GM12878 (cell line): ENCODE results near the gene NUDT14. TPM values are rescaled to one million over a fixed set of nuclear protein-coding genes. Genes with fewer than 3 reads are reported as not detected.
A peak's percentile ranks its signal among the peaks of the same experiment; 100 is the strongest.

Experiments
- ATAC-seq: fragments of 200-7000 bp; cut with Tn5 transposase; 3 replicates; pipeline ENCODE4 v1.9.1; 2020; ENCODE audit warnings: mild to moderate bottlenecking, moderate library complexity
- BruUV-seq: library from RNA; stranded (reverse); fragments of 400-500 nt; replicated peaks from 2 replicates; lab custom pipeline; 2021; lab: Mats Ljungman, UMichigan
- CTCF ChIA-PET: fragments of 300-600 bp; sonication (Branson Sonifier 250); formaldehyde crosslinking; extraction: SDS; loops from one replicate; lab custom pipeline; 2021; ENCODE audit warnings: inconsistent platforms; lab: Yijun Ruan, JAX
- POLR2A ChIA-PET: fragments of 350-600 bp; formaldehyde crosslinking; extraction: SDS; loops from one replicate; lab custom pipeline; 2021; ENCODE audit warnings: inconsistent platforms; lab: Charles Lee
- RAD21 ChIA-PET: fragments of 300-600 bp; sonication (Branson Sonifier 250); formaldehyde crosslinking; loops from one replicate; lab custom pipeline; 2023; ENCODE audit warnings: antibody characterized with exemption; ENCODE audit not compliant: unreplicated experiment; lab: Charles Lee
- SMC1A ChIA-PET: fragments of 300-600 bp; sonication (Branson Sonifier 250); formaldehyde crosslinking; loops from one replicate; lab custom pipeline; 2023; ENCODE audit not compliant: unreplicated experiment, uncharacterized antibody; lab: Charles Lee
- DNase-seq: peaks from one replicate; pipeline ENCODE4 v3.0.0-alpha.2; 2011; ENCODE audit warnings: low read depth, low spot score
- FAIRE-seq: peaks from 3 replicates; lab custom pipeline; 2011; peaks lifted over from hg19 to GRCh38; lab: Jason Lieb, UNC
- H2AFZ ChIP-seq: 2 replicates; pipeline ENCODE4 v1.6.0; 2011; ENCODE audit warnings: low read depth, low read length, control low read depth; ENCODE audit not compliant: control insufficient read depth
- H3K27ac ChIP-seq: 2 replicates; pipeline ENCODE4 v1.5.1; 2011; ENCODE audit warnings: control low read depth; ENCODE audit not compliant: control insufficient read depth, insufficient read depth
- H3K27me3 ChIP-seq, 2 experiments: replicated peaks in 1 of 2; 2 replicates each; pipeline versions ENCODE4 v1.6.0 to v1.6.1; 2011; ENCODE audit warnings: low read length in 1 of 2; ENCODE audit not compliant: control insufficient read depth in 2 of 2, insufficient read depth in 2 of 2
- H3K36me3 ChIP-seq, 2 experiments: 2 replicates each; pipeline ENCODE4 v1.5.1; 2011; ENCODE audit warnings: low read length in 1 of 2; ENCODE audit not compliant: control insufficient read depth in 2 of 2, insufficient read depth in 2 of 2
- H3K4me1 ChIP-seq: 2 replicates; pipeline ENCODE4 v1.6.1; 2011; ENCODE audit warnings: mild to moderate bottlenecking, low read length, moderate library complexity, mixed read lengths; ENCODE audit not compliant: control insufficient read depth, insufficient read depth
- H3K4me2 ChIP-seq: 2 replicates; pipeline ENCODE4 v1.6.0; 2011; ENCODE audit warnings: control low read depth; ENCODE audit not compliant: control insufficient read depth, insufficient read depth
- H3K4me3 ChIP-seq: fragments of 200-600 bp; sonication (generic); 2 replicates; pipeline ENCODE4 v1.5.1; 2016
- H3K79me2 ChIP-seq: 2 replicates; pipeline ENCODE4 v1.6.0; 2011; ENCODE audit warnings: low read length; ENCODE audit not compliant: control insufficient read depth, insufficient read depth
- H3K9ac ChIP-seq: 2 replicates; pipeline ENCODE4 v1.8.0; 2011; ENCODE audit warnings: low read length, control low read depth, mixed read lengths; ENCODE audit not compliant: control insufficient read depth, insufficient read depth
- H3K9me3 ChIP-seq: replicated peaks from 3 replicates; pipeline ENCODE4 v1.5.1; 2011; ENCODE audit warnings: mild to moderate bottlenecking, low read length; ENCODE audit not compliant: control insufficient read depth, insufficient read depth
- H4K20me1 ChIP-seq: 2 replicates; pipeline ENCODE4 v1.6.0; 2011; ENCODE audit not compliant: control insufficient read depth, insufficient read depth
- BACH1 ChIP-seq: fragments of 450-650 bp; IDR thresholded peaks from 2 replicates; pipeline ENCODE4 v1.6.1; 2017; ENCODE audit warnings: mild to moderate bottlenecking, borderline replicate concordance
- HDAC2 ChIP-seq: fragments of 200-600 bp; sonication (generic); IDR thresholded peaks from 2 replicates; pipeline ENCODE4 v1.6.1; 2017
- IRF5 ChIP-seq: fragments of 450-650 bp; IDR thresholded peaks from 2 replicates; pipeline ENCODE4 v1.6.1; 2017; ENCODE audit warnings: borderline replicate concordance
- MEF2B ChIP-seq: fragments of 450-650 bp; IDR thresholded peaks from 2 replicates; pipeline ENCODE4 v1.6.1; 2018; ENCODE audit warnings: mild to moderate bottlenecking, moderate library complexity; ENCODE audit not compliant: partially characterized antibody, poor library complexity, severe bottlenecking
- PBX3 ChIP-seq: IDR thresholded peaks from 2 replicates; pipeline ENCODE4 v1.6.1; 2011; ENCODE audit warnings: mild to moderate bottlenecking, low read depth, low read length, moderate library complexity; ENCODE audit not compliant: insufficient replicate concordance
- PML ChIP-seq: IDR thresholded peaks from 2 replicates; pipeline ENCODE4 v1.6.1; 2012; ENCODE audit warnings: low read length, inconsistent platforms
- RBBP5 ChIP-seq: fragments of 200-600 bp; sonication (generic); conservative IDR thresholded peaks from 2 replicates; pipeline ENCODE4 v1.6.1; 2016
- RELA ChIP-seq: fragments of 450-650 bp; IDR thresholded peaks from 2 replicates; pipeline ENCODE4 v1.8.0; 2014; ENCODE audit warnings: borderline replicate concordance; ENCODE audit not compliant: partially characterized antibody
- RFX5 ChIP-seq: IDR thresholded peaks from 2 replicates; pipeline ENCODE4 v1.6.1; 2011; ENCODE audit warnings: low read depth, low read length, improper control_type of control experiment
- SUPT20H ChIP-seq: IDR thresholded peaks from 2 replicates; pipeline ENCODE4 v1.6.1; 2011; ENCODE audit warnings: low read depth, mild to moderate bottlenecking, low read length, moderate library complexity, borderline replicate concordance; ENCODE audit not compliant: control insufficient read depth
- ZSCAN29 ChIP-seq: fragments of 450-650 bp; IDR thresholded peaks from 2 replicates; pipeline ENCODE4 v1.6.1; 2017; ENCODE audit warnings: mild to moderate bottlenecking, moderate library complexity
- WGBS: methylation state at CpG from one replicate; pipeline ENCODE4 v1.1.6; 2016; ENCODE audit warnings: low lambda C conversion rate; ENCODE audit not compliant: insufficient replicate concordance, insufficient coverage; ENCODE audit errors: missing lambda C conversion rate; 5-methylcytosine and 5-hydroxymethylcytosine counted together
- in situ Hi-C: fragments of 300-500 bp; cut with MboI; formaldehyde crosslinking; loops from 9 replicates; pipeline ENCODE4 v1.14.3; 2018; ENCODE audit warnings: mixed read lengths
- intact Hi-C: fragments of 100-400 bp; cut with micrococcal nuclease; formaldehyde crosslinking; loops from one replicate; pipeline ENCODE4 v1.14.2; 2022; ENCODE audit not compliant: unreplicated experiment
- polyA plus RNA-seq, 11 experiments: library from polyadenylated mRNA; depleted of rRNA in 4 of 11; unstranded in 6 of 11; stranded (reverse) in 5 of 11; fragments of >200 nt; fragmentation: Nextera tagmentation in 4 of 11; fragmentation: Illumina TruSeq in 1 of 11; extraction: Ambion mirVana in 4 of 11; extraction: Trizol in 1 of 11; gene quantifications; 1 replicate in 1 of 11; 2 replicates in 10 of 11; pipeline versions ENCODE4 v1.2.1 to v1.2.3, GENCODE V29; 2011 to 2016; ENCODE audit warnings: inconsistent platforms in 2 of 11, missing spikeins in 2 of 11, low read depth in 1 of 11
- total RNA-seq, 4 experiments: library from RNA; depleted of rRNA in 3 of 4; stranded (reverse); fragments of >200 nt in 3 of 4; fragmentation: Illumina TruSeq in 1 of 4; extraction: Trizol in 1 of 4; gene quantifications; 2 replicates each; pipeline versions ENCODE4 v1.2.1 to v1.2.3, GENCODE V29; 2013 to 2021
- TF ChIP-seq, protein P1 (sequence below): fragments of 450-650 bp; IDR thresholded peaks from 2 replicates; pipeline ENCODE4 v1.6.1; 2018; ENCODE audit warnings: mild to moderate bottlenecking, low read depth, moderate library complexity; ENCODE audit not compliant: partially characterized antibody
- TF ChIP-seq, protein P2 (sequence below): fragments of 450-650 bp; IDR thresholded peaks from 2 replicates; pipeline ENCODE4 v1.6.1; 2017; ENCODE audit warnings: mild to moderate bottlenecking, low read depth, inconsistent platforms; ENCODE audit not compliant: poor library complexity, severe bottlenecking

Gene NUDT14
- total and polyA plus RNA-seq, 10 of the 15 experiments (the other 5 are each of a cell fraction or from before 2014, with no cell fraction given) = 0.62 to 6.8 (median 4.3) TPM; not detected in 1

- TF ChIP-seq HDAC2 (no peak), PML (no peak), MEF2B (no peak), BACH1 (peak; percentile 72)
- TF ChIP-seq, all 136 proteins: peak for 11
These were observed at the start of gene NUDT14 (continued) for GRCh38 chr14:105180592-105181548.

GRCh38 chr14:105229099-105229655 lies 48.1 kb upstream of the NUDT14 start:
- H3K79me2 ChIP-seq = no peaks in the 10 kb centered on the region
- no peak overlapping the region for H3K27ac ChIP-seq
- no peak overlapping the region for H2AFZ ChIP-seq
- WGBS = 90% methylated on average over 17 of the region's 18 CpGs
- no peak overlapping the region for H3K9ac ChIP-seq
- DNase-seq (no peak), ATAC-seq (no peak), FAIRE-seq (no peak)
- POLR2A ChIA-PET = no interaction called here
- no TSS peak for BruUV-seq
- peaks cover 3 to 9% of the 10 kb centered on the region in 2 experiments; a peak in 3 of 4 replicates for H3K36me3 ChIP-seq
- RAD21 ChIA-PET = no interaction called here
- intact Hi-C loops (no loop called here), in situ Hi-C loops (no loop called here)
- SMC1A ChIA-PET = no interaction called here
- H3K4me1 ChIP-seq = no peaks in the 10 kb centered on the region
- H3K4me2 ChIP-seq = no peak overlapping the region
- H3K27me3 ChIP-seq = no peaks in the 10 kb centered on the region
- H3K9me3 ChIP-seq = no peaks in the 10 kb centered on the region
- CTCF ChIA-PET = no interaction called here
- no peak overlapping the region for H3K4me3 ChIP-seq
- H4K20me1 ChIP-seq = no peaks in the 10 kb centered on the region
- no peak for TF ChIP-seq RBBP5
- TF ChIP-seq ZSCAN29 = no peak
- no peak for TF ChIP-seq IRF5
- TF ChIP-seq, protein P1, sequence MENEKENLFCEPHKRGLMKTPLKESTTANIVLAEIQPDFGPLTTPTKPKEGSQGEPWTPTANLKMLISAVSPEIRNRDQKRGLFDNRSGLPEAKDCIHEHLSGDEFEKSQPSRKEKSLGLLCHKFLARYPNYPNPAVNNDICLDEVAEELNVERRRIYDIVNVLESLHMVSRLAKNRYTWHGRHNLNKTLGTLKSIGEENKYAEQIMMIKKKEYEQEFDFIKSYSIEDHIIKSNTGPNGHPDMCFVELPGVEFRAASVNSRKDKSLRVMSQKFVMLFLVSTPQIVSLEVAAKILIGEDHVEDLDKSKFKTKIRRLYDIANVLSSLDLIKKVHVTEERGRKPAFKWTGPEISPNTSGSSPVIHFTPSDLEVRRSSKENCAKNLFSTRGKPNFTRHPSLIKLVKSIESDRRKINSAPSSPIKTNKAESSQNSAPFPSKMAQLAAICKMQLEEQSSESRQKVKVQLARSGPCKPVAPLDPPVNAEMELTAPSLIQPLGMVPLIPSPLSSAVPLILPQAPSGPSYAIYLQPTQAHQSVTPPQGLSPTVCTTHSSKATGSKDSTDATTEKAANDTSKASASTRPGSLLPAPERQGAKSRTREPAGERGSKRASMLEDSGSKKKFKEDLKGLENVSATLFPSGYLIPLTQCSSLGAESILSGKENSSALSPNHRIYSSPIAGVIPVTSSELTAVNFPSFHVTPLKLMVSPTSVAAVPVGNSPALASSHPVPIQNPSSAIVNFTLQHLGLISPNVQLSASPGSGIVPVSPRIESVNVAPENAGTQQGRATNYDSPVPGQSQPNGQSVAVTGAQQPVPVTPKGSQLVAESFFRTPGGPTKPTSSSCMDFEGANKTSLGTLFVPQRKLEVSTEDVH = no peak
- TF ChIP-seq, protein P2, sequence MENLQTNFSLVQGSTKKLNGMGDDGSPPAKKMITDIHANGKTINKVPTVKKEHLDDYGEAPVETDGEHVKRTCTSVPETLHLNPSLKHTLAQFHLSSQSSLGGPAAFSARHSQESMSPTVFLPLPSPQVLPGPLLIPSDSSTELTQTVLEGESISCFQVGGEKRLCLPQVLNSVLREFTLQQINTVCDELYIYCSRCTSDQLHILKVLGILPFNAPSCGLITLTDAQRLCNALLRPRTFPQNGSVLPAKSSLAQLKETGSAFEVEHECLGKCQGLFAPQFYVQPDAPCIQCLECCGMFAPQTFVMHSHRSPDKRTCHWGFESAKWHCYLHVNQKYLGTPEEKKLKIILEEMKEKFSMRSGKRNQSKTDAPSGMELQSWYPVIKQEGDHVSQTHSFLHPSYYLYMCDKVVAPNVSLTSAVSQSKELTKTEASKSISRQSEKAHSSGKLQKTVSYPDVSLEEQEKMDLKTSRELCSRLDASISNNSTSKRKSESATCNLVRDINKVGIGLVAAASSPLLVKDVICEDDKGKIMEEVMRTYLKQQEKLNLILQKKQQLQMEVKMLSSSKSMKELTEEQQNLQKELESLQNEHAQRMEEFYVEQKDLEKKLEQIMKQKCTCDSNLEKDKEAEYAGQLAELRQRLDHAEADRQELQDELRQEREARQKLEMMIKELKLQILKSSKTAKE = no peak
- TF ChIP-seq PBX3 = no peak
- no peak for TF ChIP-seq RFX5
- no peak for TF ChIP-seq SUPT20H
- TF ChIP-seq RELA = no peak
